B cell (primary cell): ENCODE data around the gene SIRT1. TPM values are rescaled to one million over a fixed set of nuclear protein-coding genes. Genes with fewer than 3 reads are reported as not detected.
"Not testable (repeated sequence)": the region's sequence is repeated elsewhere in the genome, so short reads cannot be mapped to it uniquely, and the experiment has no call there.

ENCODE experiments used
- ATAC-seq: fragments of 200-7000 bp; cut with Tn5 transposase; one replicate; pipeline ENCODE4 v1.10.0; 2021; ENCODE audit warnings: low read depth, mild to moderate bottlenecking, moderate number of reproducible peaks, moderate library complexity
- CTCF ChIA-PET: fragments of 350-600 bp; sonication (Branson Sonifier 250); formaldehyde crosslinking; loops from one replicate; lab custom pipeline; 2021; ENCODE audit warnings: antibody characterized with exemption, inconsistent platforms; lab: Charles Lee
- POLR2A ChIA-PET: fragments of 350-600 bp; sonication (Branson Sonifier 250); formaldehyde crosslinking; loops from one replicate; lab custom pipeline; 2021; ENCODE audit warnings: antibody characterized with exemption; lab: Charles Lee
- DNase-seq: peaks from one replicate; pipeline ENCODE4 v3.0.0; 2013
- H2AFZ ChIP-seq: 2 replicates; pipeline ENCODE4 v1.6.1; 2012; ENCODE audit warnings: mild to moderate bottlenecking, low read depth, low read length; ENCODE audit not compliant: insufficient read depth, poor library complexity, severe bottlenecking
- H3K27ac ChIP-seq, 2 donors: 1 replicate in 1 of 2; 2 replicates in 1 of 2; pipeline ENCODE4 v1.5.1; 2012 to 2013; ENCODE audit warnings: low read length in 2 of 2, mild to moderate bottlenecking in 2 of 2, moderate library complexity in 1 of 2
- H3K27me3 ChIP-seq, 4 experiments: fragments of 200-600 bp in 1 of 4; sonication (generic) in 1 of 4; replicated peaks in 1 of 4; 1 replicate in 2 of 4; 2 replicates in 2 of 4; pipeline versions ENCODE4 v1.6.1 to v1.7.0; 2013 to 2016; ENCODE audit warnings: low read length in 3 of 4, mild to moderate bottlenecking in 2 of 4, mixed read lengths in 1 of 4, moderate library complexity in 1 of 4; ENCODE audit not compliant: insufficient read depth in 4 of 4, control insufficient read depth in 3 of 4; ENCODE audit errors: control extremely low read depth in 1 of 4
- H3K36me3 ChIP-seq, 2 experiments: replicated peaks in 1 of 2; 1 replicate in 1 of 2; 2 replicates in 1 of 2; pipeline versions ENCODE4 v1.6.1 to v1.7.1; 2013; ENCODE audit warnings: low read length in 1 of 2; ENCODE audit not compliant: insufficient read depth in 2 of 2, control insufficient read depth in 1 of 2; ENCODE audit errors: control extremely low read depth in 1 of 2, extremely low read depth in 1 of 2
- H3K4me1 ChIP-seq, 2 donors: fragments of 200-600 bp in 1 of 2; sonication (generic) in 1 of 2; 1 replicate in 1 of 2; 2 replicates in 1 of 2; pipeline versions ENCODE4 v1.5.1 to v1.6.1; 2013 to 2017; ENCODE audit warnings: low read length in 2 of 2; ENCODE audit not compliant: control insufficient read depth in 2 of 2, insufficient read depth in 2 of 2
- H3K4me2 ChIP-seq: replicated peaks from 2 replicates; pipeline ENCODE3; 2012; ENCODE audit warnings: mild to moderate bottlenecking, low read depth, low read length; ENCODE audit not compliant: poor library complexity, severe bottlenecking
- H3K4me3 ChIP-seq, 5 experiments: fragments of 200-600 bp in 1 of 5; sonication (generic) in 1 of 5; 1 replicate in 3 of 5; 2 replicates in 2 of 5; pipeline versions ENCODE4 v1.5.1 to v1.7.0; 2011 to 2016; ENCODE audit warnings: low read length in 4 of 5, mild to moderate bottlenecking in 4 of 5, low read depth in 2 of 5, control low read depth in 1 of 5, moderate library complexity in 1 of 5; ENCODE audit not compliant: insufficient read depth in 1 of 5; ENCODE audit errors: control extremely low read depth in 1 of 5, extremely low read depth in 1 of 5
- H3K79me2 ChIP-seq: fragments of 200-600 bp; sonication (generic); one replicate; pipeline ENCODE4 v1.6.0; 2016; ENCODE audit warnings: low read length; ENCODE audit not compliant: control insufficient read depth, insufficient read depth
- H3K9ac ChIP-seq: fragments of 200-600 bp; sonication (generic); 2 replicates; pipeline ENCODE4 v1.6.1; 2017; ENCODE audit warnings: mild to moderate bottlenecking, low read length, moderate library complexity
- H3K9me3 ChIP-seq, 3 donors: one replicate each; pipeline versions ENCODE4 v1.6.1 to v1.7.1; 2013; ENCODE audit warnings: low read length in 2 of 3; ENCODE audit not compliant: control insufficient read depth in 2 of 3, insufficient read depth in 1 of 3; ENCODE audit errors: control extremely low read depth in 1 of 3
- H4K20me1 ChIP-seq: 2 replicates; pipeline ENCODE4 v1.6.0; 2012; ENCODE audit warnings: mild to moderate bottlenecking, low read length; ENCODE audit not compliant: insufficient read depth, control insufficient read depth, poor library complexity, severe bottlenecking
- H3K27ac Mint-ChIP-seq: one replicate; pipeline ENCODE4 v1.8.0; 2021; ENCODE audit warnings: mixed read lengths
- H3K27me3 Mint-ChIP-seq: one replicate; pipeline ENCODE4 v1.8.0; 2021; ENCODE audit warnings: mixed read lengths
- H3K4me1 Mint-ChIP-seq: one replicate; pipeline ENCODE4 v1.8.0; 2021; ENCODE audit warnings: mixed read lengths
- H3K4me3 Mint-ChIP-seq: one replicate; pipeline ENCODE4 v1.8.0; 2021; ENCODE audit warnings: mixed read lengths
- H3K9me3 Mint-ChIP-seq: one replicate; pipeline ENCODE4 v1.8.0; 2022; ENCODE audit warnings: mixed read lengths; ENCODE audit not compliant: insufficient read depth
- EZH2 ChIP-seq: IDR thresholded peaks from 2 replicates; pipeline ENCODE4 v1.6.1; 2012; ENCODE audit warnings: borderline replicate concordance, low read depth, mild to moderate bottlenecking, moderate library complexity, low read length; ENCODE audit not compliant: insufficient read depth, poor library complexity, severe bottlenecking
- WGBS: methylation state at CpG from one replicate; pipeline ENCODE4 v1.1.5; 2013; ENCODE audit warnings: missing lambda C conversion rate; ENCODE audit not compliant: insufficient coverage; 5-methylcytosine and 5-hydroxymethylcytosine counted together
- intact Hi-C: fragments of 100-400 bp; cut with micrococcal nuclease; formaldehyde crosslinking; loops from one replicate; pipeline ENCODE4 v1.10.0; 2022
- polyA plus RNA-seq: library from polyadenylated mRNA; depleted of rRNA; stranded (reverse); fragments of >200 nt; gene quantifications from 2 replicates; pipeline ENCODE4 v1.2.3, GENCODE V29; 2012
- total RNA-seq, 2 donors: library from RNA; stranded (reverse); fragments of 120-200 nt in 1 of 2; gene quantifications; 1 replicate in 1 of 2; 2 replicates in 1 of 2; pipeline versions ENCODE4 v1.2.3 to v1.2.4, GENCODE V29; 2013 to 2022
- TF ChIP-seq, protein P1 (sequence below): fragments of 200-600 bp; IDR thresholded peaks from one replicate; pipeline ENCODE4 v1.8.0; 2022; ENCODE audit warnings: antibody characterized with exemption, mild to moderate bottlenecking

The SIRT1 gene
- total and polyA plus RNA-seq, 2 donors (not counting 1 experiment from before 2014, with no cell fraction given): 14.4 to 67.8 TPM

DNA sequence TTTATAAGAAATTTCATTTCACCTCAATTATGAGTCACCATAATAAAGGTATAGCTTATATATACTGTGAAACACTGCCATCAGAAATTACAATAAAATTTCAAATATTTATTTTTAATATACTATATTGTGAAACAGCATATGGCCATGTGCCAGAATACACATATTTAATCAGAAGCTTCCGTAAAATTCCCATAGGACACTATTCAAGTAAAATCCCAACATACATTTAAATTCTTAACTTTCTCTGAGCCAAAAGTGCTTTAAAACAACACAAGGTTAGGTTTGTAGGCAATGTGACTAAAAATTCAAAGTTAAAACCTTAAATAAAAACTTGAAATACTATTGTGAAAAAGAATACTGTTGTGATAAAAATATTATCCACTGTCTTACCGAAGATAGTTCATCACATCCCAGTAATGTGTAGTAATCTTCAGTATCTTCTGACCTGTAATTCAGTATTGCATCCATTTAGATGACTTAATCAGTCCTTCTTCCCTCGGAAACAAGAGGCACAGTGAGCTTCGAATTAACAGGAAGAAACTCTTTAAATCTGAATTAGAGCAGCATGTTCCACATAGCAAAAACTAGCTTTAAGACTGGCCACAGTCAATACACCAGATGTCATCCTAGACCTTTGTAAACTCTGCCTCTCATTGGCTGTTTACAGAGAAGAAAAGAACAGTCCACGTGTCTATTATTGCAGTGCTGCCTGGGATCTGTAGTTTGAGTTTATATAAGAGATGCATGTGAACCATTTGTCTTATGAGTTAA, 46.7 kb upstream of the SIRT1 start, which contains the start of gene DNAJC12:
Gene DNAJC12 (minus strand): TSS at position 648 of the 774 bp plus-strand sequence. CDS start 177 bp downstream, at position 471.
- peaks cover 3% of the 10 kb centered on the region for H3K4me1 Mint-ChIP-seq
- ATAC-seq: peak; percentile 63
- H3K27ac Mint-ChIP-seq: no peak within 1 kb of the TSS
- CTCF ChIA-PET: interaction anchor here (0.7 to 2.1 kb wide), 4 partner anchors 18 to 1667 kb away, joined by 3 to 7 read pairs (median 4); no protein-coding TSS in a partner anchor
- H4K20me1 ChIP-seq: no peaks in the 10 kb centered on the region
- no peak within 1 kb of the TSS for H3K9ac ChIP-seq
- H3K27ac ChIP-seq: no peak within 1 kb of the TSS
- DNase-seq: no peak
- no peaks in the 10 kb centered on the region for H3K27me3 ChIP-seq
- H3K4me3 Mint-ChIP-seq: peak within 1 kb of the TSS; percentile 52
- H2AFZ ChIP-seq: peak within 1 kb of the TSS; percentile 39
- H3K9me3 ChIP-seq: peaks cover 0 to 5% (median 4%) of the 10 kb centered on the region in 3 donors
- no peaks in the 10 kb centered on the region for H3K79me2 ChIP-seq
- no peak within 1 kb of the TSS for H3K4me2 ChIP-seq
- WGBS: 6% methylated on average over 2 of the region's 5 CpGs
- intact Hi-C loops: no loop called here
- TF ChIP-seq EZH2: no peak
- TF ChIP-seq, protein P1, sequence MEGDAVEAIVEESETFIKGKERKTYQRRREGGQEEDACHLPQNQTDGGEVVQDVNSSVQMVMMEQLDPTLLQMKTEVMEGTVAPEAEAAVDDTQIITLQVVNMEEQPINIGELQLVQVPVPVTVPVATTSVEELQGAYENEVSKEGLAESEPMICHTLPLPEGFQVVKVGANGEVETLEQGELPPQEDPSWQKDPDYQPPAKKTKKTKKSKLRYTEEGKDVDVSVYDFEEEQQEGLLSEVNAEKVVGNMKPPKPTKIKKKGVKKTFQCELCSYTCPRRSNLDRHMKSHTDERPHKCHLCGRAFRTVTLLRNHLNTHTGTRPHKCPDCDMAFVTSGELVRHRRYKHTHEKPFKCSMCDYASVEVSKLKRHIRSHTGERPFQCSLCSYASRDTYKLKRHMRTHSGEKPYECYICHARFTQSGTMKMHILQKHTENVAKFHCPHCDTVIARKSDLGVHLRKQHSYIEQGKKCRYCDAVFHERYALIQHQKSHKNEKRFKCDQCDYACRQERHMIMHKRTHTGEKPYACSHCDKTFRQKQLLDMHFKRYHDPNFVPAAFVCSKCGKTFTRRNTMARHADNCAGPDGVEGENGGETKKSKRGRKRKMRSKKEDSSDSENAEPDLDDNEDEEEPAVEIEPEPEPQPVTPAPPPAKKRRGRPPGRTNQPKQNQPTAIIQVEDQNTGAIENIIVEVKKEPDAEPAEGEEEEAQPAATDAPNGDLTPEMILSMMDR: no peak
- no peak within 1 kb of the TSS for H3K4me3 ChIP-seq
- no peaks in the 10 kb centered on the region for H3K27me3 Mint-ChIP-seq
- POLR2A ChIA-PET: no interaction called here
- peaks cover 4% of the 10 kb centered on the region for H3K9me3 Mint-ChIP-seq
- peaks cover 0 to 3% of the 10 kb centered on the region in 2 donors for H3K4me1 ChIP-seq
- H3K36me3 ChIP-seq: no peaks in the 10 kb centered on the region

DNA sequence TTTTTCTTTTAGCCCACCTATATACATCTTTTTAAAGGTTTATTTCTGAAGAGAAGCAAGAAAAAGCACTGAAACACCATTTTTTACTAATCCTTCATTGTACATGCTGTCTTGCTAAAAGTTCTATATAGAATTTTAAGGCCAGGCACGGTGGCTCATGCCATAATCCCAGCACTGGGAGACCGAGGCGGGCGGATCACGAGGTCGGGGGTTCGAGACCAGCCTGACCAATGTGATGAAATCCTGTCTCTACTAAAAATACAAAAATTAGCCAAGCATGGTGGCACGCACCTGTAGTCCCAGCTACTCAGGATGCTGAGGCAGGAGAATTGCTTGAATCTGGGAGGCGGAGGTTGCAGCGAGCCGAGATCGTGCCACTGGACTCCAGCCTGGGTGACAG, 44.9 kb upstream of the SIRT1 start:
- H4K20me1 ChIP-seq, H3K27me3 Mint-ChIP-seq, CTCF ChIA-PET, intact Hi-C loops, H3K79me2 ChIP-seq, H3K4me2 ChIP-seq, H3K4me3 Mint-ChIP-seq, H3K4me3 ChIP-seq, H3K4me1 Mint-ChIP-seq, H3K36me3 ChIP-seq, H3K9me3 Mint-ChIP-seq, ATAC-seq, POLR2A ChIA-PET, H3K9me3 ChIP-seq, H3K27ac Mint-ChIP-seq, H3K4me1 ChIP-seq, H3K27ac ChIP-seq, H3K27me3 ChIP-seq, H2AFZ ChIP-seq, DNase-seq, H3K9ac ChIP-seq: not testable (repeated sequence)
- WGBS: 100% methylated on average over 6 of the region's 12 CpGs
